HCT116 (cell line): Measurements from ENCODE around the gene IL20RA. TPM values are rescaled to one million over a fixed set of nuclear protein-coding genes. Genes with fewer than 3 reads are reported as not detected.

ENCODE experiments used
- ATAC-seq: fragments of 200-7000 bp; cut with Tn5 transposase; 2 replicates; pipeline ENCODE4 v1.9.1; 2020; ENCODE audit warnings: mild to moderate bottlenecking, moderate library complexity
- BruUV-seq: library from RNA; stranded (reverse); fragments of 400-500 nt; replicated peaks from 2 replicates; lab custom pipeline; 2021; lab: Mats Ljungman, UMichigan
- CTCF ChIA-PET: fragments of 300-600 bp; sonication (Branson Sonifier 250); formaldehyde crosslinking; loops from one replicate; lab custom pipeline; 2021; ENCODE audit warnings: antibody characterized with exemption; lab: Charles Lee
- POLR2A ChIA-PET: fragments of 300-600, 350-600 bp; sonication (Branson Sonifier 250); formaldehyde crosslinking; loops from one replicate; lab custom pipeline; 2021; ENCODE audit warnings: antibody characterized with exemption; lab: Charles Lee
- RAD21 ChIA-PET, 2 experiments: fragments of 300-600 bp; sonication (Branson Sonifier 250); formaldehyde crosslinking; loops; one replicate each; lab custom pipeline; 2023; ENCODE audit warnings: low total read pairs in 2 of 2; ENCODE audit not compliant: uncharacterized antibody in 2 of 2, unreplicated experiment in 2 of 2, low non-redundant PET in 1 of 2; lab: Charles Lee
- DNase-seq: peaks from one replicate; pipeline ENCODE4 v3.0.0-alpha.2; 2010; ENCODE audit warnings: low read depth, low spot score
- H2AFZ ChIP-seq: fragments of 200-600 bp; shearing (Covaris generic), sonication (generic); 2 replicates; pipeline ENCODE4 v1.6.1; 2017; ENCODE audit warnings: low read depth, mixed run types, mixed read lengths, antibody characterized with exemption, low read length; ENCODE audit not compliant: poor library complexity, severe bottlenecking
- H3K27ac ChIP-seq: 2 replicates; pipeline ENCODE4 v1.5.1; 2012; ENCODE audit warnings: low read depth, low read length
- H3K27me3 ChIP-seq: fragments of 200-600 bp; sonication (generic); 2 replicates; pipeline ENCODE4 v1.6.1; 2016; ENCODE audit warnings: mixed run types, low read length, mixed read lengths; ENCODE audit not compliant: insufficient read depth
- H3K36me3 ChIP-seq, 2 experiments: fragments of 200-500 bp in 1 of 2; fragments of 200-600 bp in 1 of 2; sonication (Bioruptor generic) in 1 of 2; sonication (generic) in 1 of 2; 2 replicates each; pipeline versions ENCODE4 v1.5.1 to v1.6.1; 2014 to 2016; ENCODE audit warnings: low read length in 2 of 2, inconsistent platforms in 1 of 2, mixed read lengths in 1 of 2, mixed run types in 1 of 2; ENCODE audit not compliant: insufficient read depth in 2 of 2, control insufficient read depth in 1 of 2
- H3K4me1 ChIP-seq, 2 experiments: fragments of 200-600 bp in 1 of 2; sonication (generic) in 1 of 2; 2 replicates each; pipeline versions ENCODE4 v1.5.1 to v1.6.1; 2012 to 2017; ENCODE audit warnings: low read length in 2 of 2, inconsistent platforms in 1 of 2, mild to moderate bottlenecking in 1 of 2, mixed read lengths in 1 of 2, mixed run types in 1 of 2, moderate library complexity in 1 of 2; ENCODE audit not compliant: insufficient read depth in 2 of 2, control insufficient read depth in 1 of 2
- H3K4me2 ChIP-seq: fragments of 200-600 bp; sonication (generic); 2 replicates; pipeline ENCODE4 v1.6.1; 2017; ENCODE audit warnings: mixed run types, low read length, mixed read lengths
- H3K4me3 ChIP-seq, 2 experiments: fragments of 200-600 bp in 1 of 2; sonication (generic) in 1 of 2; replicated peaks in 1 of 2; 2 replicates each; pipeline ENCODE4 v1.5.1; 2011 to 2016; ENCODE audit warnings: low read length in 2 of 2, control low read depth in 1 of 2, low read depth in 1 of 2, mild to moderate bottlenecking in 1 of 2, mixed read lengths in 1 of 2, mixed run types in 1 of 2
- H3K79me2 ChIP-seq: fragments of 200-600 bp; sonication (generic); 2 replicates; pipeline ENCODE4 v1.6.1; 2017; ENCODE audit warnings: mild to moderate bottlenecking, mixed run types, low read length, moderate library complexity, mixed read lengths; ENCODE audit not compliant: insufficient read depth
- H3K9ac ChIP-seq: fragments of 200-600 bp; sonication (generic); 2 replicates; pipeline ENCODE4 v1.6.1; 2016; ENCODE audit warnings: low read length, mixed read lengths
- H3K9me2 ChIP-seq: fragments of 200-600 bp; sonication (generic), shearing (Covaris generic); 2 replicates; pipeline ENCODE4 v1.6.1; 2017; ENCODE audit warnings: mixed run types, mild to moderate bottlenecking, moderate library complexity; ENCODE audit not compliant: insufficient read depth
- H3K9me3 ChIP-seq, 2 experiments: fragments of 200-500 bp in 1 of 2; fragments of 200-600 bp in 1 of 2; sonication (Bioruptor generic) in 1 of 2; sonication (generic) in 1 of 2; 2 replicates each; pipeline ENCODE4 v1.6.1; 2014 to 2017; ENCODE audit warnings: low read length in 2 of 2, mixed read lengths in 2 of 2, inconsistent platforms in 1 of 2, low read depth in 1 of 2, mild to moderate bottlenecking in 1 of 2, mixed run types in 1 of 2, moderate library complexity in 1 of 2; ENCODE audit not compliant: control insufficient read depth in 1 of 2, insufficient read depth in 1 of 2
- H4K20me1 ChIP-seq: fragments of 200-600 bp; sonication (generic), shearing (Covaris generic); 2 replicates; pipeline ENCODE4 v1.6.1; 2017; ENCODE audit warnings: mixed run types, mild to moderate bottlenecking, moderate library complexity; ENCODE audit not compliant: insufficient read depth
- CBX3 ChIP-seq: IDR thresholded peaks from 2 replicates; pipeline ENCODE4 v1.6.1; 2012; ENCODE audit warnings: low read depth
- CEBPB ChIP-seq: IDR thresholded peaks from 2 replicates; pipeline ENCODE4 v1.6.1; 2012; ENCODE audit warnings: low read depth
- FOSL1 ChIP-seq: IDR thresholded peaks from 2 replicates; pipeline ENCODE4 v1.6.1; 2012; ENCODE audit warnings: low read depth
- JUND ChIP-seq: IDR thresholded peaks from 2 replicates; pipeline ENCODE4 v1.6.1; 2012
- POLR2A ChIP-seq: IDR thresholded peaks from 2 replicates; pipeline ENCODE4 v1.7.0; 2011; ENCODE audit warnings: borderline replicate concordance; ENCODE audit not compliant: insufficient read depth, insufficient read length; ENCODE audit errors: extremely low read depth
- RAD21 ChIP-seq: IDR thresholded peaks from 2 replicates; pipeline ENCODE4 v1.6.1; 2012; ENCODE audit warnings: low read depth, mild to moderate bottlenecking
- SIN3A ChIP-seq: IDR thresholded peaks from 2 replicates; pipeline ENCODE4 v1.6.1; 2012; ENCODE audit warnings: low read depth
- SP1 ChIP-seq: IDR thresholded peaks from 2 replicates; pipeline ENCODE4 v1.6.1; 2012; ENCODE audit warnings: low read depth
- SRF ChIP-seq: IDR thresholded peaks from 2 replicates; pipeline ENCODE4 v1.6.1; 2012; ENCODE audit warnings: low read depth
- TCF7L2 ChIP-seq: IDR thresholded peaks from 2 replicates; pipeline ENCODE4 v1.7.0; 2011; ENCODE audit warnings: borderline replicate concordance, inconsistent platforms; ENCODE audit not compliant: insufficient read depth, insufficient read length; ENCODE audit errors: extremely low read depth
- YY1 ChIP-seq: IDR thresholded peaks from 2 replicates; pipeline ENCODE4 v1.6.1; 2011; ENCODE audit warnings: low read length, low read depth, moderate library complexity, mild to moderate bottlenecking; ENCODE audit not compliant: insufficient replicate concordance; ENCODE audit errors: extremely low read depth
- ZNF274 ChIP-seq: fragments of 200-500 bp; sonication (Bioruptor generic); IDR thresholded peaks from 2 replicates; pipeline ENCODE4 v1.6.1; 2014; ENCODE audit warnings: mild to moderate bottlenecking, low read depth, low read length, inconsistent platforms
- intact Hi-C: fragments of 100-400 bp; cut with micrococcal nuclease; formaldehyde crosslinking; loops from 2 replicates; pipeline ENCODE4 v1.10.0; 2022
- total RNA-seq: library from RNA; stranded (reverse); gene quantifications from one replicate; pipeline ENCODE4 v1.2.1, GENCODE V29; 2021; ENCODE audit not compliant: unreplicated experiment
- TF ChIP-seq, protein P1 (sequence below): IDR thresholded peaks from 2 replicates; pipeline ENCODE4 v1.6.1; 2012
- TF ChIP-seq, protein P2 (sequence below): IDR thresholded peaks from 2 replicates; pipeline ENCODE4 v1.6.1; 2011; ENCODE audit warnings: mild to moderate bottlenecking, low read length, moderate library complexity; ENCODE audit not compliant: insufficient replicate concordance; ENCODE audit errors: extremely low read depth

The IL20RA gene
- total RNA-seq, 1 experiment from 2014 or later: 1.1 TPM

DNA sequence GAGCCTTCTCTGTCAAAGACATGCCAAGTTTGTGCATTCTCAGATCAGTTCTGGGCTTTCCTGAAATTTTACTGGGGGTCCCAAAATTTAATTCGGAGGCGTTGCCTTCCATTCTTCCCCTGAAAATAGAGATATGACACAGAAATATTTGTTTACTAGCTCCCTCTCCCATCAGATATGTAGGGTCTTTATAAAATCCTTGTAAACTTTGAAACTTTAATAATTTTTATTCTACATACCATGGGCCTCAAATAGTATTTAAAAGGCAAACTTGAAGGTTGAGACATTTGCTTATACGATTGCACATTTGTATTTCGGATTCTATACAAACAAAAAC is 54.6 kb downstream of the IL20RA start:
- no peak overlapping the region for H3K9ac ChIP-seq
- H3K27ac ChIP-seq: no peak overlapping the region

More for the DNA sequence above, 54.6 kb downstream of the IL20RA start:
- POLR2A ChIA-PET: no interaction called here
- H3K9me3 ChIP-seq: no peaks in the 10 kb centered on the region
- ATAC-seq: no peak
- H2AFZ ChIP-seq: no peak overlapping the region
- no peaks in the 10 kb centered on the region for H3K9me2 ChIP-seq
- H3K36me3 ChIP-seq: no peaks in the 10 kb centered on the region
- no peak for TF ChIP-seq TCF7L2
- no peak for TF ChIP-seq CEBPB
- TF ChIP-seq SRF: no peak
- TF ChIP-seq SP1: no peak
- no peak for TF ChIP-seq POLR2A
- TF ChIP-seq SIN3A: no peak
- TF ChIP-seq, protein P1, sequence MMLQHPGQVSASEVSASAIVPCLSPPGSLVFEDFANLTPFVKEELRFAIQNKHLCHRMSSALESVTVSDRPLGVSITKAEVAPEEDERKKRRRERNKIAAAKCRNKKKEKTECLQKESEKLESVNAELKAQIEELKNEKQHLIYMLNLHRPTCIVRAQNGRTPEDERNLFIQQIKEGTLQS: no peak
- no peak for TF ChIP-seq CBX3
- TF ChIP-seq FOSL1: no peak
- no peak for TF ChIP-seq ZNF274
- no peak for TF ChIP-seq RAD21
- TF ChIP-seq, protein P2, sequence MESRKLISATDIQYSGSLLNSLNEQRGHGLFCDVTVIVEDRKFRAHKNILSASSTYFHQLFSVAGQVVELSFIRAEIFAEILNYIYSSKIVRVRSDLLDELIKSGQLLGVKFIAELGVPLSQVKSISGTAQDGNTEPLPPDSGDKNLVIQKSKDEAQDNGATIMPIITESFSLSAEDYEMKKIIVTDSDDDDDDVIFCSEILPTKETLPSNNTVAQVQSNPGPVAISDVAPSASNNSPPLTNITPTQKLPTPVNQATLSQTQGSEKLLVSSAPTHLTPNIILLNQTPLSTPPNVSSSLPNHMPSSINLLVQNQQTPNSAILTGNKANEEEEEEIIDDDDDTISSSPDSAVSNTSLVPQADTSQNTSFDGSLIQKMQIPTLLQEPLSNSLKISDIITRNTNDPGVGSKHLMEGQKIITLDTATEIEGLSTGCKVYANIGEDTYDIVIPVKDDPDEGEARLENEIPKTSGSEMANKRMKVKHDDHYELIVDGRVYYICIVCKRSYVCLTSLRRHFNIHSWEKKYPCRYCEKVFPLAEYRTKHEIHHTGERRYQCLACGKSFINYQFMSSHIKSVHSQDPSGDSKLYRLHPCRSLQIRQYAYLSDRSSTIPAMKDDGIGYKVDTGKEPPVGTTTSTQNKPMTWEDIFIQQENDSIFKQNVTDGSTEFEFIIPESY: no peak
- no peak for TF ChIP-seq YY1
- no peak for TF ChIP-seq JUND
- TF ChIP-seq, all 23 proteins: peak for 0
- H3K4me1 ChIP-seq: peaks cover 0 to 14% of the 10 kb centered on the region in 2 experiments; a peak in 2 of 4 replicates
- ChIA-PET CTCF (no interaction called here), RAD21 (no interaction called here)
- no peaks in the 10 kb centered on the region for H3K27me3 ChIP-seq
- intact Hi-C loops: no loop called here
- DNase-seq: no peak
- H3K79me2 ChIP-seq: no peaks in the 10 kb centered on the region
- no peak overlapping the region for H3K4me3 ChIP-seq
- H4K20me1 ChIP-seq: no peaks in the 10 kb centered on the region
- no peak overlapping the region for H3K4me2 ChIP-seq
- no TSS peak for BruUV-seq
